ENCODE results near the gene ANKMY2.
A peak's percentile ranks its signal among the peaks of the same experiment; 100 is the strongest.
"Not testable (repeated sequence)": the region's sequence is repeated elsewhere in the genome, so short reads cannot be mapped to it uniquely, and the experiment has no call there.

ANKMY2 gene

DNA sequence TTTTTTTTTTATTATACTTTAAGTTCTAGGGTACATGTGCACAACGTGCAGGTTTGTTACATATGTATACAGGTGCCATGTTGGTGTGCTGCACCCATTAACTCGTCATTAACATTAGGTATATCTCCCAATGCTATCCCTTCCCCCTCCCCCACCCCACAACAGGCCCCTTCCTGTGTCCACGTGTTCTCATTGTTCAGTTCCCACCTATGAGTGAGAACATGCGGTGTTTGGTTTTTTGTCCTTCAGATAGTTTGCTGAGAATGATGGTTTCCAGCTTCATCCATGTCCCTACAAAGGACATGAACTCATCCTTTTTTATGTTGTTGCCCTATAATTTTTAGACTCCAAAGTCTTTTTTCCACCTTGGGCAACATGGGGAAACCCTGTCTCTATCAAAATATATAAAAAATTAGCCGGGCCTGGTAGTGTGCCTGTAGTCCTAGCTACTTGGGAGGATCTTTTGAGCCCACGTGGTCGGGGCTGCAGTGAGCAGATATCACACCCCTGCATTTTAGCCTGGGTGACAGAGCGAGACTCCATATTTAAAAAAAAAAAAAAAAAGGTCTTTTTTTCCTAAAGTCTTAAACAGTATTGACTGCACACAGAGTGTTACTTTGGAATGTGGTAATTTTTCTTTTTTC lies 14.4 kb upstream of the ANKMY2 start:
- not testable (repeated sequence) for DNase-seq (ENCODE audit: low read depth in 2 of 2)

DNA sequence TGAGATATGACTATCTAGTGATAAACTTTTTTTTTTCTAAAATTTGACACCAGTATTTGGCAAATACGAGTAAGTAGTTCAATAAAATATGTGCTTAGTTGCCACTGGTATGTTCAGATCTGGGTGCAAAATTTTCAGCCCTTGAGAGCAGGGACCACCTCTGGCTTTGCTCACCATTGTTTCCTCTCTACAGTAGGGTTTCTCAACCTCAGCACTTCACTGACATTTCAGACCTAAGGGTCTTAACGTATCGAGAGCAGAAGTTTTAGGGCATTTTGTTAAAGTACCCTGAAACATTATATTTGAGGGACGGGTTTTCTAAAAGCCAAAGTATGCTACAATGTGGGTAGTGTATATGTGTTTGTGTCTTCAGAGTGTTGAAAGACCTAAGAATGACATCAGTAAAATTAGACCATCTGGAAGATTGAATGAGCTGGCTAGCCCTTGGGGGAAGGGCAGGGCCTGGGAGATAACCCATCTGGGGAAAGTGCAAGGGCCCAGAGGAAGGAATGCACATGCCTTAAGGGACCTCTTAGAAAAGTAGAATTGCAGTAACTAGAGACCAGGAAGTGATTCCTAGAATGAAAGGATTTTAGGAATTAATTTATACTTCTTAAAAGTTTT lies 12.2 kb upstream of the ANKMY2 start:
- DNase-seq (ENCODE audit: low read depth in 2 of 2): peak; percentile 74

DNA sequence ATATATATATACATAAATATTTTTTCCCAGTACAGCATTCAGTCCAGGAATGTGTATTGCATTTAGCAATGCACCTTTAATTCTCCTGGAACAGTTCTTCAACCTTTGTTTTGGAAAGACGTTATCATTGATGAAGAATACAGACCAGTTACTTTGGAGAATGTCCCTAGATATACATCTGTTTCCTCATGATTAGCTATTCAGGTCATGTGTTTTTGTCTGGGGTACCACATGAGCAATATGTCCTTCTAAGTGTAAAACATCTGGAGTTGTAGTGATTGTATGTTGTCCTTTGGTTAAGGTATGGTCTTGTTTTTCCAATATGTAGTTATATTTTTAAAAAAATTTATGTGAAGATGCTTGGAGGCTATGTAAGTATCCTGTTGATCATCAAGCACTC lies 10.6 kb upstream of the ANKMY2 start:
- DNase-seq (ENCODE audit: low read depth in 2 of 2): no peak

DNA sequence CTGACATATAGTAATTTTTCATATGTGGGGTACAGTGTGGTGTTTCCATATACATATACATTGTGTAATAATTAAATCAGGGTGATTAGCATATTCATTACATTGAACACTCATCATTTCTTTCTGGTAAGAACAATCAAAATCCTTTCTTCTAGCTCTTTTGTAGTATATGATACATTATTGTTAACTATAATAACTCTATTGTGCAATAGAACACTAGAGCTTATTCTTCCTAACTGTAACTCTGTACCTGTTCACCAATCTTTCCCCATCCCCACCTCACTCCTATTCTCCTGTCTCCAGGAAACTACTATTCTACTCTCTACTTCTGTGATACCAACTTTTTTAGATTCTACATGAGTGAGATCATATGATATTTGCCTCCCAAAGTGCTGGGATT lies 9.8 kb upstream of the ANKMY2 start:
- no peak for DNase-seq (ENCODE audit: low read depth in 2 of 2)

DNA sequence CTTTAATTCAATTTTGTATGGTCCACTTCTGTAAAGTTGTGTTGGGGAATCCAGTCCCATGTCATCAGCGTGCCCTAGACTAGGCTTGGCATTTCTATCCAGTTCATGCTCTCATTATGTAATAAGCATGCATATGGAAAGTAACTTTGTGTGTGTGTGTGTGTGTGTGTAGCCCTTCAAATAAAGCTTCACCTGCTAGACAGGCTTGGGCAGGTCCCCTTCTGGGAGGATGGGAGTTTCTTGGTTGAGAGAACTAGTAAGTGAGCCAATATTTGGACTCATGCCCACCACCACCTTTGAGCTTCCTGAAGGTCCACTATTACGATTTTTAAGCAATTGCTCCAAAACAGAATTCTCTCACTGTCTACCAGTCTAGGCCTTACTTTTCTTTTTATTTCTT lies 7.3 kb upstream of the ANKMY2 start:
- no peak for DNase-seq (ENCODE audit: low read depth in 2 of 2)

DNA sequence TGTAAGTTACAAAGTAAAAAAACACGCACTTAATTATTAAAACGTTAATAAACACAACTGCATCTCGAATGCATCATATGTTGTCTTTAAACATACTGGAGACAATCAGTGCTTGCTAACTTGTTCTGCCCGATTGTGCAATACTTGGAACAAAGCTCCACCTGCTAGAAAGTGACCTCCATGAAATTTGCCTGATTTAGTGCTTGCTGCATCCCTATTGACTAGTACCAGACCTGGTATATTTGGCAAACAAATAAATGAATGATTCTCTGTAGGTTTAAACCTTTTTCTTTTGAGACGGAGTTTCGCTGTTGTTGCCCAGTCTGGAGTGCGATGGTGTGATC lies 6.7 kb upstream of the ANKMY2 start:
- DNase-seq (ENCODE audit: low read depth in 2 of 2): no peak

DNA sequence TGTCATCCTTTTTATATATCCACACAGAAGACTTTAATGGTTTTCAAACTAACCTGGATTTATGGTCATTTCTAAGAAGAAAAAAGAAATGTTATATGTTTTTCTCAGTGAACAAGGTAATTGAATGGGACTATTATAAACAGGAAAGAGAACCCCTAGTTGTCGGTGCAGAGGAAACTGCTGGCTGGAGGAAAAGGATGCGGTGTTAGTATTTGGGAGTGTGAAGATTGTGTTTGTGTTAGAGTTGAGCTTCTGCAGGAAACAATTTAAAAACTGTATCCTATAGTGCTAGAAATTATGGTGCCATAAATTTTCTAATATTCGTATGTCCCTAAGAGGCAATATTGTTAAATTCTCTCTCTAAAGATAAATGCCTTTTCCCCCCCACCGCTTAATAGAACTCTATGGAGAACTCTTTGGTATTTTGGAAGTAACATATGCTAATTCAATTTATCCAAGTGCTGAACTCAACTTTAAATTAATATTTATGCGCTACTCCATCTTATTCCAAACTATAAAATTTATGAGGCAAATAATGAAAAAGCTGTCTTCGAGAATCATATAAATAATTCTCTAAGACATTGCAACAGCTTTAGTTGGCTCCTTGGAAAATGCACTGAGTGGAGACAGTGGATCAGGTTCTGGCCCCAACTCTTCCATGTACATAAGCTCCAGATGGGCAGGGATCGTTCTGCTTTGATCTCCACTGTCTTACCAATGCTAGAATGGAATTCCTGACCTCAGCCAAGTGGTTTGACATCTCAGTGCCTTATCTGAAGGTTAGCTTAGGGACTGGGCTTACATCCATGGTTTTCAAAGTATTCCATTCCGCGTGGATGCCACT lies 6.1 kb upstream of the ANKMY2 start:
- DNase-seq (ENCODE audit: low read depth in 2 of 2): no peak

DNA sequence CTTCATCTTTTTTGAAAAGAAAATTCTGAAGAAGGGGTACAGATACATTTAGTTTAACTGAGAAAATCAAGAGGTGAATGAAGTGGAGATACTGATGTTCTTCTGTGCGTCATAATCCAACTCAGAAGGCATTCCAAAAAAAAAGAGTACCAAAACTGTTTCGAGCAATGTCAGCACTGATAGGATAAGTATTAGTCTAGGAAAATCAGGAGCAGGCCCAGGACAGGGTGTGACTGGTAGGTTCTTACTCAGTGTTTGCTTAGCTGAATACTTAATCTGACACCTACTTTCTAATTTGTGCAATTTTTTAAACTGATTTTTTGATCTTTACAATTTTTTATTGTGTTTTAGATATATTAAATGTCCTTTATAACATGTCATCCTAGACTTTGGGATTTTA lies 4.7 kb upstream of the ANKMY2 start:
- no peak for DNase-seq (ENCODE audit: low read depth in 2 of 2)

DNA sequence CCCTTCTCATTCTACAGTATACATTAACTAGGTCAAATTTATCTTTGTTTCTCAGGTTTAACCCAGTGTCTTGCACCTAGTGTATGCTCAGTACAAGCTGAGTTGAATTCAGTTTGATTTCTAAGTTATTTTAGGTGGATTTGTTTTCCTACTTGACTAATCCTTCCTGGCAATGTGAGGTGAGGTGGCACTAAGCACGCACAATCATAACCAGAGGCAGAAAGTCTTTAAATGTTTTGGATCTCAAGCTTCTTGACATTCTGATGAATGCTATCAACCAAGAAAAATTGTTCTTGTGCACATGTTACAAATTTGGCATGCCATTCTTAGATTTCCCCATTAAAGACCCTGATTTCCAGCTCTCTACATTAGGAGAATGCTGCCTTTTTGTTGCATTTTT lies 3.6 kb upstream of the ANKMY2 start:
- DNase-seq (ENCODE audit: low read depth in 2 of 2): no peak

DNA sequence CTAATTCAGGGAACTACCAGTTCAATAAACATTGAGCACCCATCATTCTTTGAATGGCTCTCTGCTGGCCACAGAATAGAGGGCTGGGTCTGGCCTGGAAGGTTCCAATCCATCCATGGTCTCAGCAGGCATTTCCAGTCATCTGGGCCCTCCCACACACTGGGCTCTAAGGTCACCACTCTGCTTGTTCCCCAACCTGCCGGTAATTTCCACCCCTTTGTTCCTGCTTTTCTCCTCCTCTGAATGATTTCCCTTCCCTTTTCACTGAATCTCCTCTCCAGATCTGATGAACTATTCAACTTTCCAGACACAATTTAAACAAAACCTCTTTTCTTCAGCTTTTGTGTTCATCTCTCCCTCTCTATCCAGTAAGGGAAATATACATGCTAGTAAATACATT lies 3.0 kb upstream of the ANKMY2 start:
- DNase-seq (ENCODE audit: low read depth in 2 of 2): no peak

DNA sequence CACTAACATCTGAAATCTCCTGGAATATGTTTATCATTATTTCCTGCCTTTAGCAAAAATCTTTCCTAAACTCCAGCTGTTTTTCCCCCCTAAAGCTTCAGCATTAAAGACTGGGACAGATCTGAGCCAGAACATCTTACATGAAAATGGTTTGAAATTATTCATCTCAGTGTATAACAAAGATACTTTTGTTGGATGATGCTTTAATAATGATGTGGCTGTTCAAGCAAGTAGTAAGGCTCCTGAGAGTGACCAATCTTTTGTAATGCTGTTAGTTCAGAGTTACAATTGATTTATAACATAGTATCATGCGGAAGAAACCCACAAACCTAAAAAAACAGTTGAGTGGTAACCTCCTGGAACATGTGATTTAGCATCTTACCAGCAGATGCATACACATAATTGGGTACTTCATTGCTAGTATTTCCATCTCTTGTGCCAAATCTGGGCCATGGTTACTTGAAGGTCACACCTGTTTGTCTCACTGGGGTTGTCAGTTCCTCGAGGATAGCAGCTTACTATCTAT lies 1.9 kb upstream of the ANKMY2 start:
- no peak for DNase-seq (ENCODE audit: low read depth in 2 of 2)

DNA sequence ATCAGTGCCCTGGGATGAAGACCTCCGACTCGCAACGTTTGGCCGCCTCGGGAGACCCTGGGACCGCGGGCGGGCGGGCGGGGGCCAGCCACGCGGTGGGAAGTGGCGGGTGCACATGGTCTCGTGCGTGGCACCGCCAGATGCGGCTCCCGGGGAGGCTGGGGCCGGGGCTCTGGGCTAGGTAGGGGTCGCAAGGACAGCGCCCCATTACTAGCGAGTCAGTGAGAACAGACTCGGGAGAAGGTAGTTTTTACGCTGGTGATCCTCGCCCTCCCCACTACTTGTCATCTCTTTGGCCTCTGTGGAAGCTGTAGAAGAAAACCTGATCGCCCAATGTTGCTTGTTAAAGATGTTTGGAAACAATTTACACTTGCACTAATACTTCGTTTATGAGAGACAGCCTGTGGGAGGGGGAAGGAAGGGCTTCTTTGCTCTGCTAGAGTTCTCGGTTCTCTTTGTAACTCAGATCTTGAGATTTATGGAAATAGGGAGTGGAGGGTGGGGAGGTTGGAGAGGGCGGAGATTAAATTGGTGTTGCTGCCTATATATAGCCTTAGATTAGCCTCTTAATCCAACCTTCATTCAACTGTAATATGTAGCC lies 1.0 kb upstream of the ANKMY2 start:
- no peak for DNase-seq (ENCODE audit: low read depth in 2 of 2)

DNA sequence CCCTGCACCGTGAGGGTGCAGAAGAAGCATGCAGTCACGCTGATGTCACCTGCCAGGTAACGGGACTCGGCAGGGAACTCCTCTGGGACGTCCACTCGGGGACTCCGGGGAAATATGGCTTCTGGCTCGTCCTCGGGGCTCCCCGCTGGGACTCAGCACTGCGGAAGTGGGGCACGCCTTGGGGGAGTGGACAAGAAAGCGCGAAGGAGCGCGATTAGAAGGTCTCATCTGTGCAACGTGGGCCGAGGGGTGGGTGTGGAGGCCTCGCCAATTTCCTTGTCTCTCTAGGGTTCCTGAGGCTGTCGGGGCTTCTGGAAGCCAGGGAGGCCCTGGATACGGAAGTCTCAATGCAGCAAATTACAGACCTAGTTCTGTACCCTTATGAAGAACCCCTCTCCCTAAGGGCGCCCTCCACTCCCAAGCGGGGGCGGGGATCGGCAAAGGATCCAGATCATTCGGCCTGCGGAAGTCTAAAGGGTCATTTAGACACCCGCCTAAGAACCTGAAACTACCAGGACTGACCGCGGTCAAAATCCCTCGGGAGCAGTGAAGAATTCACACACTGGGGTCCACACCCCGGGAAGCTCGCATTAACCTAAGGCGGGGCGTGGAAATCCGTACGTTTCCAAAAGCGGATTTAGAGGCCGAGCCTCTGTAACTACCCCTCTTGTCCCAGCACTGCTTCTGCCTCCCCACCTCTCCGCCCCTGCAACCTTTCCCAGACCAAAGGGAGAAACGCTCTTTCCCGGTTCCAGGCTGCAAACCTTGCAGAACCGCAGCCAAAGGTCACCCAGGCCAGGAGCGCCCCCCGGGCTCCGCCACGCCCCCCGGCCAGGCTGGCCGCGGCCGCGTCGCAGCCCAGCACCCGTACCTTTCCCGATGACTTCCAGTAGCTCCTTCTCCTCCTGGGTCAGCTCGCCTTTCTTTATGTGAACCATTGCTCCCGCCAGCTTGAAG lies 640 bp downstream of the ANKMY2 start:
- DNase-seq (ENCODE audit: low read depth in 2 of 2): no peak

DNA sequence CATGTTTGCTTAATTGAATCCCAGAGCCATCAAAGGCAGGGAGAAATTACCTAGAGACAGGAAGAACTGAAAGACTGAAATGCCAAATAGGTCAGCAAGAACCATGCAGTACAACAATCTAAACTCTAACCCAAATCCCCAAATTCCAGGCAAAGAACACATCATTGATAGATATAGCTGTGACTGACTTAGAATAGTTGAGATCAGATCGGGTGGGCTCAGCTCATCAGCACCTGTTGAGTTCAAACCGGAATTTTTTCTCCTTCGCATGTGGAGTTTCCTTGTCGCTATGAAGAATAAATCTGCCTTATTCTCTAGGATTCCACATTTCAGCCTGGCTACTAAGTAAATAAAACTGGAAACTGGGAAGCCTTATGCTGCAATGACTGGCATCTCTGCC lies 1.4 kb downstream of the ANKMY2 start:
- no peak for DNase-seq (ENCODE audit: low read depth in 2 of 2)

DNA sequence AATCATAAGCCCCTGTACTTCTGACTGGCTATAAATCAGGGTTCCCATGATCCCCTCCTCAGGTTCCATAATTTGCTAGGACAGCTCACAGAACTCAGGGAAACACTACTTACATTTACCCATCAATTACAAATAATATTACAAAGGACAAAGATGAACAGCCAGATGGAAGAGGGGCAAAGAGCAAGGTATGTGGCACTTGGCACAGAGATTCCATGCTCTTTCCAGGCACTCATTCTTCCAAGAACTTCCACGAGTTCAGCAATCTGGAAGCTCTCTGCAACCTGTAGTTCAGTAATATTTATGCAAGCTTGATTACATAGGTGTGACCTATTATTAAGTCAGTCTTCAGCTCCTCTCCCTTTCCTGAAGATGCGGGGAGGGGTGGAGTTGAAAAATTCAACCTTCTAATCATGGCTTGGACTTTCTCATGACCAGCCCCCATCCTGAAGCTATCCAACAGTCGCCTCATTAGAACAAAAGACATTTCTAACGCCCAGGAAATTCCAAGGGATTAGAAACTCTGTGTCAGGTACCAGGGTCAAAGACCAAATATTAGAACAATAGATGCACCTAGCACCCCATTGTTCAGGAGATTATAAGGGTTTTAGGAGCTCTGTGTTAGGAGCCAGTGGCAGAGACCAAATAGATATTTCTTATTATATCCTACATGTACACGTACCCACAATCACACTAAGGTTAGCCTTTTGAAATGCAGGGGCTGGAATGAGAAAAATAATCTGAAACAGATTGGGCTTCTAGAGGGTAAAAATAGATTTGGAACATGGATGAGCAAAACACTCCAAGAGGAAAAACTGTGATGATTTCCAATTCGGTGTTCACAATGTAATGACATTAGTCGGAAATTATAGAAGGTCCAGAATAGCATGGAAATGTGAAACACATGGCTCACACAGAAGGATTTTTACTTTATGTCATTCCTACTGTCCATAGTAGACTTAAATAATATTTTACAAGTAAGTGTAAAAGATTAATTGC lies 7.0 kb downstream of the ANKMY2 start:
- no peak for DNase-seq (ENCODE audit: low read depth in 2 of 2)

DNA sequence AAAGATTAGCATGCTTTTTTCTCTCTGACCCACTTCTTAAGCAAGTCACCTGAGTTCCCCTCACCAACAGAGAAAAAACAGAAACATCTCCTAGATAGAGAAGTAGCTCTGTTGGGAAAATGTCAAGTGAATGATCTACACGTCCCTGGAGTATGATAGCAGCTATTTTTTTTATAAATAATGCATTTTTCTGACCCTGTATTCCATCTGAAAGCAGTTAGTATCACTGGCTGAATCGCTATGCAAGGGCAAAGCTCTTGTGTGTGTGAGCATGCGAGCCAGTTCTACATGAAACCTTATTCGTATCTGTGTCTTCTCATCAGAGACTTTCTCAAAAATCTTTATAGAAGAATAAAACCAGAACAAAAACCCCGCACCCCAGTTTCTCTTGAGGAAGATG lies 8.2 kb downstream of the ANKMY2 start:
- no peak for DNase-seq (ENCODE audit: low read depth in 2 of 2)

DNA sequence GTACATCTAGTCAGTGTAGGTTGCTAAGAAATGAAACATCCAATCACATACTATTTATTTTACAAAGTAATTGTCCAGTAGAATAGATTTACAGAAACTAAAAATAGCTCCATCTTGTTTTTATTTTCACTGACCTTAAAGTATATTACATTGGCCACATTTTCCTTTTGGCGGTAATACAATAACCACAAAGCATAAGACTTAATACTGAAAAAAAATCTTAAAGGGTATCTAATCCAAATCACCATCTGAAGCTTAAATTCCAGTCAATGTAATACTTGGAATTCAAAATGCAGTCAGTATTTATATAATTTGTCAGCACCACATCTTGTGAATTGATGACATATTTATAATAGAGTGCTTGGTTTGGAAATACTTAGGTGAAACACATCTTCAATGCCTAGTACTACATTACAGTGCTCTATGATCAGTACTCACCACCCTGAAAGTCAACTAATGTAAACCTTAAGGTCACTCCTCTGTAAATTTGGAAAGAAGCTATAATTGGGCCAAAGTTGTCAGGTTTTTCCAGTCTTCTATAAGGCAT lies 8.9 kb downstream of the ANKMY2 start:
- DNase-seq (ENCODE audit: low read depth in 2 of 2): peak; percentile 80 to 92

DNA sequence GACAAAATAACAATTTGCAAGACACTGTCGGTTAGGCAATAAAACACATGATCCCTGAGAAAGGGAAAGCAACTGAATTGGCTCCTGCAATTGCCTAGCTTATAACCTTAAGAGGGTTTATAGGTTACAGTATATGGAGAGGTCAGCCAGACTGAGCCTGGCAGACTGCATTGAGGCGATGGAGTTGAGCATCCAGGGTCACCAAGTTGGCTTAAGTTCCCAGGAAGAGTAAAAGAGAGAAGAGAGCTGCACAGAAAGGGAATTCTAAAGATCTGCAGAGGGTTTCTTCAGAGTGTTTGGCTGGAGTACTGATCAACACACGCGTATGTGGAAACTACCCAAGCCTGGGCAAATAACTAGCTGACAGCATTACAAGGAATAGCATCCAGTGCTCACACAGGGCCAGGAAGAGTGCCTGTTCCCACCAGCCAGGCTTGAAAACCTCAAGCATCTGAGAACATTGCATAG lies 11.2 kb downstream of the ANKMY2 start:
- no peak for DNase-seq (ENCODE audit: low read depth in 2 of 2)

DNA sequence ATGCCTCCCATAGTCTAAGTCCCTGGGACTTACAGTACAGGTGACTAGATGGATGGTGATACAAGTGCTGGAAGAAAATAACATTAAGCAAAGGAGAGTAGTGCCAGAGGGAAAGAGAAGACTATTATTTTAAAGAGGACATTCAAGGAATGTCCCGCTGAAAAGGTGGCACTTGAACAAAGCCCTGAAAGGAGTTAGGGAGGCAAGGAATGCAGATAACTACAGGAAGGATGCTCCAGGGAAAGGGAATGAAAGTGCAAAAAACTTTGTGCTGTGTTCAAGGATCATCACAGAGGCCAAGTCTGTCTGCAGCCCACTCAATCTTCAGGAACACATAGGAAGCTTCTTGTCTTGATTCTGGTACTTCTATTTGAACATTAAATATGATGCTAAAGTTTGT lies 14.9 kb downstream of the ANKMY2 start:
- no peak for DNase-seq (ENCODE audit: low read depth in 2 of 2)

DNA sequence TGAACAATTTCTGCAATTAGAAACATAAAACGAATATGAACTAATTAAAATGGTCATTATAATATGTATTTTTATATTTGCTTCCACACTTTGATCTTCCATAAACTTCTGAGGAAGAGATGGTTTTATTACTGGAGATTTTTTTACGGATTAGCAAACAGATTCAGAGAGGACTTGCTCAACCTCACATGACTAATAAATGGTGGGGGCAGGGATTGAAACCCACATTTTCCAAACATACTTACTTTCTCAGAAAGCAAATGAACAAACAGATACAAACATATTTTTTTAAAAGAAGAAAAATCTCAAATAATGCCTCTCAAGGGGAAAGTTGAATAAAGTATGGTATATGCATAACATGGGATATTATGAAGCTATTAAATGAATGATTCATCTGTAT lies 18.3 kb downstream of the ANKMY2 start:
- no peak for DNase-seq (ENCODE audit: low read depth in 2 of 2)

Measured in fibroblast of skin of left biceps (primary cell).